Cardiac muscle cell (in vitro differentiated cells and primary cell): ENCODE data around the gene TWNK. TPM values are rescaled to one million over a fixed set of nuclear protein-coding genes. Genes with fewer than 3 reads are reported as not detected.

Source experiments
- DNase-seq, 2 donors: peaks; one replicate each; pipeline versions ENCODE4 v3.0.0 to v3.0.0-alpha.2; 2010 to 2017; ENCODE audit warnings: low read depth in 1 of 2, low spot score in 1 of 2
- H3K27ac ChIP-seq: fragments of 200-600 bp; sonication (generic); 2 replicates; pipeline ENCODE4 v1.5.1; 2016
- H3K27me3 ChIP-seq: fragments of 200-600 bp; sonication (generic); 2 replicates; pipeline ENCODE4 v1.6.0; 2016; ENCODE audit warnings: control low read depth
- H3K36me3 ChIP-seq: fragments of 200-600 bp; sonication (generic); 2 replicates; pipeline ENCODE4 v1.5.1; 2016; ENCODE audit warnings: control low read depth
- H3K4me1 ChIP-seq: fragments of 200-600 bp; sonication (generic); 2 replicates; pipeline ENCODE4 v1.8.1; 2017; ENCODE audit warnings: low read depth, mild to moderate bottlenecking, mixed run types
- H3K4me3 ChIP-seq: fragments of 200-600 bp; sonication (generic); 2 replicates; pipeline ENCODE4 v1.5.1; 2016; ENCODE audit warnings: mild to moderate bottlenecking
- H3K9me3 ChIP-seq: fragments of 200-600 bp; sonication (generic); 2 replicates; pipeline ENCODE4 v1.5.1; 2017; ENCODE audit warnings: low read depth, mild to moderate bottlenecking, control low read depth
- CTCF ChIP-seq: IDR thresholded peaks from 2 replicates; pipeline ENCODE4 v1.5.1; 2012; ENCODE audit warnings: low read depth, mild to moderate bottlenecking, low read length
- polyA plus RNA-seq: library from polyadenylated mRNA; unstranded; fragments of >200 nt; fragmentation: Nextera tagmentation; extraction: Ambion mirVana; gene quantifications from 2 replicates; pipeline ENCODE4 v1.2.1, GENCODE V29; 2016
- total RNA-seq: library from RNA; depleted of rRNA; stranded (reverse); fragments of >200 nt; gene quantifications from 2 replicates; pipeline ENCODE4 v1.2.3, GENCODE V29; 2016

TWNK gene
- total RNA-seq: 6.1 and 7.6 TPM in 2 replicates
- 6.9 and 12.3 TPM in 2 replicates for polyA plus RNA-seq

GRCh38 chr10:100986952-100987684, at the start of gene TWNK, which contains the start of gene MRPL43:
TSS of gene TWNK (plus strand) at chr10:100987543. CDS start at chr10:100988211, 668 bp downstream.
TSS of gene MRPL43 (minus strand) at chr10:100987497. CDS start at chr10:100987443, 54 bp downstream.
- Histone ChIP-seq H3K4me1 (peaks cover 7% of the 10 kb centered on the region), H3K36me3 (peaks cover 13% of the 10 kb centered on the region), H3K27ac (peak within 1 kb of the TSS; percentile 94), H3K4me3 (peak within 1 kb of the TSS; percentile 82), H3K9me3 (no peaks in the 10 kb centered on the region), H3K27me3 (no peaks in the 10 kb centered on the region)
- DNase-seq: peak; percentile 76 to 89
- no peak for TF ChIP-seq CTCF

GRCh38 chr10:100939763-100940344, 47.5 kb upstream of the TWNK start:
- DNase-seq: no peak
- TF ChIP-seq CTCF: no peak
- peaks cover 75% of the 10 kb centered on the region for H3K36me3 ChIP-seq
- no peaks in the 10 kb centered on the region for H3K27me3 ChIP-seq
- H3K4me3 ChIP-seq: no peak overlapping the region
- H3K4me1 ChIP-seq: no peaks in the 10 kb centered on the region
- H3K9me3 ChIP-seq: no peaks in the 10 kb centered on the region
- H3K27ac ChIP-seq: no peak overlapping the region

GRCh38 chr10:100942229-100942628, 45.1 kb upstream of the TWNK start:
- DNase-seq: no peak
- no peaks in the 10 kb centered on the region for H3K27me3 ChIP-seq
- no peak overlapping the region for H3K27ac ChIP-seq
- H3K36me3 ChIP-seq: peaks cover 89% of the 10 kb centered on the region
- no peaks in the 10 kb centered on the region for H3K4me1 ChIP-seq
- H3K9me3 ChIP-seq: no peaks in the 10 kb centered on the region
- TF ChIP-seq CTCF: no peak
- no peak overlapping the region for H3K4me3 ChIP-seq

GRCh38 chr10:100943508-100943907, 43.8 kb upstream of the TWNK start:
- TF ChIP-seq CTCF: no peak
- Histone ChIP-seq H3K9me3 (no peaks in the 10 kb centered on the region), H3K27ac (no peak overlapping the region), H3K36me3 (peaks cover 89% of the 10 kb centered on the region), H3K4me3 (no peak overlapping the region), H3K4me1 (no peaks in the 10 kb centered on the region), H3K27me3 (no peaks in the 10 kb centered on the region)
- no peak for DNase-seq

GRCh38 chr10:100945754-100946153, 41.6 kb upstream of the TWNK start:
- H3K4me3 ChIP-seq: no peak overlapping the region
- no peaks in the 10 kb centered on the region for H3K27me3 ChIP-seq
- peaks cover 90% of the 10 kb centered on the region for H3K36me3 ChIP-seq
- no peaks in the 10 kb centered on the region for H3K4me1 ChIP-seq
- H3K27ac ChIP-seq: no peak overlapping the region
- no peak for DNase-seq
- no peak for TF ChIP-seq CTCF
- no peaks in the 10 kb centered on the region for H3K9me3 ChIP-seq
